ENCODE data around the gene UBE2I.

UBE2I gene

DNA sequence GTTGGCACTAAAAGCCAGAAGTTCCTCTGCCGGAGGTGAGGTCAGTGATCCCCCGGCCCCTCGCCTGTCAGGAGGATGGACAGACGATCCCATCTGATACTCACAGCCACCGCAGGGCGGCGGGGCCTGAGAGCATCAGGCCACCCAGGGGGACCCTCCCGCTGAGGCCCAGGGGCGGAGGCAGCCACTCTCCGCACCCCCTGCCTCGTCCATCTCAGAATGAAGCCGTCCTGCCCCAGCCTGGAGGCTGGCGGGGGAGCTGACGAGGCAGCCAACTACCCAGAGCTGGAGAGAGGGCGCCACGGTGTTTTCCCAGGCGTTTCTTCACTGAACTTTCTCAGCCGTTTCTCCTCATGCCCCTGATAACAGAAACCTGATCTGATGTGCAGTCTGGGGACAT lies 31.0 kb upstream of the UBE2I start:
- DNase-seq (ENCODE audit: extremely low read depth, low read depth): no peak
- TF ChIP-seq, protein P1, sequence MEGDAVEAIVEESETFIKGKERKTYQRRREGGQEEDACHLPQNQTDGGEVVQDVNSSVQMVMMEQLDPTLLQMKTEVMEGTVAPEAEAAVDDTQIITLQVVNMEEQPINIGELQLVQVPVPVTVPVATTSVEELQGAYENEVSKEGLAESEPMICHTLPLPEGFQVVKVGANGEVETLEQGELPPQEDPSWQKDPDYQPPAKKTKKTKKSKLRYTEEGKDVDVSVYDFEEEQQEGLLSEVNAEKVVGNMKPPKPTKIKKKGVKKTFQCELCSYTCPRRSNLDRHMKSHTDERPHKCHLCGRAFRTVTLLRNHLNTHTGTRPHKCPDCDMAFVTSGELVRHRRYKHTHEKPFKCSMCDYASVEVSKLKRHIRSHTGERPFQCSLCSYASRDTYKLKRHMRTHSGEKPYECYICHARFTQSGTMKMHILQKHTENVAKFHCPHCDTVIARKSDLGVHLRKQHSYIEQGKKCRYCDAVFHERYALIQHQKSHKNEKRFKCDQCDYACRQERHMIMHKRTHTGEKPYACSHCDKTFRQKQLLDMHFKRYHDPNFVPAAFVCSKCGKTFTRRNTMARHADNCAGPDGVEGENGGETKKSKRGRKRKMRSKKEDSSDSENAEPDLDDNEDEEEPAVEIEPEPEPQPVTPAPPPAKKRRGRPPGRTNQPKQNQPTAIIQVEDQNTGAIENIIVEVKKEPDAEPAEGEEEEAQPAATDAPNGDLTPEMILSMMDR (IDR thresholded peaks at IDR 0.05; ENCODE audit: low read depth, low read length): no peak

DNA sequence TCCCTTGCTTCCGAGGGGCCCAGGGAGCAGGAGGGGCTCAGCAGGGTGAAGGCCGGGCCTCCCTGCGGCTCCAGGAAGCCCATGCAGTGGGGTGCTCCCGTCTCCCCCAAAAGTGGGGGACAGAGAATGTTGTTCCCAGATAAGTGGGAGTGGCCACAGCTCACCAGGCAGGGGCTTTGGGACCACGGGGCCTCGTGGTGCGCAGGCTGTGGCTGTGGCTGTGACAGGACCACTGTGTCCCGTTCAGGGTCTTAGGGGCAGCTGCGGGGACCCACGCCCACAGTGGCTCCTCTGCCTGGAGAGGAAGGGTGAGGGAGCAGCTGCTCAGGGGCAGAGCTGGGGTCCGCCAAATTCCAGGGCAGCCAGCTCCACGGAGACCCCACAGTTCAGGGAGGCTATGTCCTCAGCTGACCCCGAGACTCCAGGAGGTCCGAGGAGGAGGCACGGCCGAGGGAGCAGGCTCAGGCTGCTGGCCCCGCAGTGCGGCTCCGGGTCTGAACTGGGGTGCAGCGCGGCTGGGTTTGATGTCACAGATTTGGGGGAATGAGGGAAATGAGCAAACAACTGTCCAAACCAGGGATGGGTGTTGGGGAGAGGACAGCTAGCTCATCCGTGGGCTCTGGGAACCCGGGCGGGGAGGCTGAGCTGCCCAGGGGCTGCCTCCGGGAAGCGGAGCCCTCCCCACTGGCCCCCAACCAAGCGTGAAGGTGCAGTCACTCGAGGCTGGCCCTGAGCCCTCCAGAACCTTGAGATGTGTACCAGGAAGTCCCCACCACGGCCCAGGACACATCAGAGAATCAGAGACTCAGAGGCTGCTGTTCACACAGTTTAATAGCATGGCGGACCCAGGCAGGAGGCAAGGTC lies 30.1 kb upstream of the UBE2I start:
- TF ChIP-seq, protein P1 (IDR thresholded peaks at IDR 0.05; ENCODE audit: low read depth, low read length): no peak
- DNase-seq (ENCODE audit: extremely low read depth, low read depth): no peak

DNA sequence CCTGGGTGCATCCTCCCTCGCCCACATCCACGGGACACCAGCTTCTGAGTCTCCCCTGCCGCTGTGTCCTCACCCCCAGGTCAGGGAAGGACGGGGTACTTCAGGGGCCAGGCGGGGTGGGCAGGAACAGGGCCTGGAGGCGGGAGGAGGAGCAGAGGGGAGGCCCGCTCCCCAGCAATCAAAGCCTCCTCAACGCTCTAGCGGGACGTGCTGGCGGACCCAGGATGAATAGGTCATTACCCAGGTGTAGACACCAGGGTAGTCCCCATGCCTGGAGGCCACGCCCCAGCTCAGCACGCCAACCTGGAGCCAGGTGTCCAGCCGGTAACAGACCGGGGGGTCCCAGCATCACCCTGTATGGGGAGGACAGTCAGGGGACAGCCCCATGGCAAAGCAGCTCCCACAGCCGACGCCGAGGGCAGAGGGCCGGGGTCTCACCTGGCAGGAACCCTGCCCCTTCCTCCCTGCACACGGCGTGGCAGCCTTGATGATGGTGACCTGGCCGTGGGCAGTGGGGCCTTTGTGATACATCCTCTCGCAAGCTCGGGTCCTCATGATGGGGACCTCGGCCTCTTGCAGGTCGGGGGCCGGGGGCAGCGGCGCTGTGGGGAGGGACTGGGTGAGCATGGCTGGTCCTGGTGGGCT lies 29.4 kb upstream of the UBE2I start:
- TF ChIP-seq, protein P1 (IDR thresholded peaks at IDR 0.05; ENCODE audit: low read depth, low read length): no peak
- DNase-seq (ENCODE audit: extremely low read depth, low read depth): no peak

DNA sequence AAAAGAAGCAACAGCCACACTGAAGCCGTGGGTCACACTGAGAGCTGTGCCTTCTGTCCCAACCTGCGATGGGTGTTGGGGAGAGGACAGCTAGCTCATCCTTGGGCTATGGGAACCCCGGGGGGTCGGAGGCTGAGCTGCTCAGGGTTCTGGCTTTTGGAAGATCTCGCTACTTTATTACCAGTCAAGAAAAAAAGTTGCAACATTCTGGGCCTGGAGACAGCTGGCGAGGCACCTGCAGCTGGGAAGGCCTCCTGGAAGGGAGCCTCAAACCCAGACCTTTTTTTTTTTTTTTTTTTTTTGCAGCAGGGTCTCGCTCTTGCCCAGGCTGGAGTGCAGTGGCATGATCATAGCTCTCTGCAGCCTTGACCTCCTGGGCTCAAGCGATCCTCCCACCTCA lies 28.7 kb upstream of the UBE2I start:
- DNase-seq (ENCODE audit: extremely low read depth, low read depth): no peak
- TF ChIP-seq, protein P1 (IDR thresholded peaks at IDR 0.05; ENCODE audit: low read depth, low read length): no peak

DNA sequence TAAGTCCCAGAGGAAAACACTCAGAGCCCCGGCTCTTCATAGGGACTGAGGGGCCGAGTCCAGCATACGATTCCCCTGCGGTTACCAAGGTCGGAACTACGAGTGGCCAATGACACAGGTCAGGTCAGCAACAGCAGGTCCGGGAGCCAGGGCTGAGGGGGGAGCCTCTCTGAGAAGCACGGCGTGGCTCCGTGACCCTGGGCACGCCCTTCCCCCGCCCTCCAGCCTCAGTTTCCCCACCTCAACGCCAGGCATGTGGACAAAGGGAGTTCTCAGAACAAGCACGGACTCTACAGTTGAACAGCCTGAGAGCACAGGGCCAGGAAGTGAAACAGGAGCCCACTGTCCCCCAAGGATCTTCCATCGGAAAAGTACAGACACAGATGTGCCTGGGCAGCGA lies 27.9 kb upstream of the UBE2I start:
- DNase-seq (ENCODE audit: extremely low read depth, low read depth): no peak
- TF ChIP-seq, protein P1 (IDR thresholded peaks at IDR 0.05; ENCODE audit: low read depth, low read length): no peak

DNA sequence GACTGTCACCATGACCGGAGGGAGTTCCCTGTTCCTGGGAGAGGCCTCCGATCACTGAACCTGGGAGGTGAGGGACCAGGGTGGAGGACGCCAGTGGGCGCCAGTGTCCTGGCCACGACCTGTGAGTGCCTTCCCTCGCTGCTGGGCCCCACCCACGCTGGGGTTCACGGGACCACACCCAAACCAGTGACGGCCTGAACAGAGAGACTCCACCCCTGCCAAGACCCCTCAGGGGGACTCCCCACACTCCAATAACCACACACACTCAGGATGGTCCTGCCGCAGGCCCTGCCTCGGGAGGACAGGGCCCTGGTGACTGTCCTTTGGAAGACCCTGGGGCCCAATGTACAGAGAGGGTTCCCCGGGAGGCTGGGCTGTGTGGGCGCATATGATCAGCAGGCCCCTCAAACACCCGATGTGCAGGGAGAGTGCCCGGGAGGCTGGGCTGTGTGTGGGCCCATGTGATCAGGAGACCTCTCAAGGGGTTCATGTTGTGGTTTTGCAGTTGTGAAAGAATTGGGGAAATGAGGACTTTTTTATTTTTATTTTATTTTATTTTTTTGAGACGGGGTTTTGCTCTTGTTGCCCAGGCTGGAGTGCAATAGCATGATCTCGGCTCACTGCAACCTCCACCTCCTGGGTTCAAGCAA lies 27.0 kb upstream of the UBE2I start:
- TF ChIP-seq, protein P1 (IDR thresholded peaks at IDR 0.05; ENCODE audit: low read depth, low read length): no peak
- DNase-seq (ENCODE audit: extremely low read depth, low read depth): no peak

DNA sequence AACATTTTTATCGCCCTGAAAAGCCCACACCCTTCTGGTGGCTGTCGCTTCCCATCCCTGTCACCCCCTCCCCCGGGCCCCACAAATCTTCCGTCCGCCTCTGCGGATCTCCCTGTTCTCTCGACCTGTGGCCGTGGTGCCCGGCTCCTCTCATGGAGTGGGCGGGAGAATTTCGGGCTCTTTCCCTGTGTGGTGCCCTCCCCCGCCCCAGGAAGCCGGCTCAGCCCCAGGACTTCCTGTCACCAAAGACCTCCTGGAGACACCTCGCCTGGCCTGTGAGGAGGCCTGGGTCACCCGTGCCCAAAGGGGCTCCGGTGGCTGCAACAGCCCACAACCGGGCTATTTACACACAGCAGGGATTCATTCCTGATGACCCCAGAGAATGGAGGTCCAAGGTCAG lies 26.1 kb upstream of the UBE2I start:
- TF ChIP-seq, protein P1 (IDR thresholded peaks at IDR 0.05; ENCODE audit: low read depth, low read length): no peak
- DNase-seq (ENCODE audit: extremely low read depth, low read depth): no peak

Measured in AG09319 (cell line).